ENCODE measurements around the gene MSI2. TPM values are rescaled to one million over a fixed set of nuclear protein-coding genes. Genes with fewer than 3 reads are reported as not detected.

The MSI2 gene
- total RNA-seq, 1 experiment from 2014 or later, result 174 TPM

GRCh38 chr17:57615836-57616757 lies 359.8 kb downstream of the MSI2 start:
- intact Hi-C loops (cut with micrococcal nuclease; ENCODE audit: unreplicated experiment), result no loop called here
- TF ChIP-seq CTCF (IDR thresholded peaks at IDR 0.05; ENCODE audit: insufficient read depth in 1 of 2, low read depth in 1 of 2, low read length in 1 of 2, severe bottlenecking in 1 of 2, unreplicated experiment in 1 of 2), result no peak
- Histone ChIP-seq H3K9me3 (peaks cover 11% of the 10 kb centered on the region; the same call in 1 of the 2 replicates), H3K36me3 (ENCODE audit: control insufficient read depth, insufficient read depth, low read length) (no peaks in the 10 kb centered on the region), H3K4me1 (no peaks in the 10 kb centered on the region), H3K4me3 (ENCODE audit: low read depth, low read length) (no peak overlapping the region), H3K27me3 (replicated peaks; ENCODE audit: control insufficient read depth, insufficient read depth, low read length) (no peaks in the 10 kb centered on the region)
- CTCF ChIA-PET, result no interaction called here
- Mint-ChIP-seq H3K4me1 (ENCODE audit: low read depth, unreplicated experiment) (no peaks in the 10 kb centered on the region), H3K27ac (ENCODE audit: unreplicated experiment) (no peak overlapping the region), H3K4me3 (ENCODE audit: unreplicated experiment) (no peak overlapping the region), H3K27me3 (ENCODE audit: insufficient read depth, unreplicated experiment) (no peaks in the 10 kb centered on the region), H3K9me3 (ENCODE audit: unreplicated experiment) (peaks cover 10% of the 10 kb centered on the region), H3K36me3 (ENCODE audit: insufficient read depth, unreplicated experiment) (peaks cover 71% of the 10 kb centered on the region)
- DNase-seq, result peak in 1 of 2 experiments; percentile 24
- no TSS peak for BruUV-seq (replicated peaks)
- POLR2A ChIA-PET, result no interaction called here

DNA sequence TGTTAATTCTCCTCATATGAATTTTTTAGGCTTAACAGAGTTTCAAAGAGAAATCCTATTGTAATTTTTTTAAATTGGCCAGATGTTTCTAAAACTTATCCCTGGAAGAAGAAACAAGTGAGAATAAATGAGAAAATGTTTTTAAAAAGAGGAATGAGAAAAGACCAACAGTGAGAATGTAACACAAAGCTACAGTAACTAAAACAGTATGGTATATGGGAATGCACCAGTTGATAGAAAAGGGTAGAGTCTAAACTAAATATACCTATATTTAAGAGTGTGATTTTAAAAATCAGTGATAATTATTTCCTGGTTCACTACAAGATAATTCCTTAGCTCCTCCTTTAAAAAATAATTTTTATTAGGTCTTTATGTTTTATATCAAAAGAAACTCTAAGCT lies 360.9 kb downstream of the MSI2 start:
- no peak for TF ChIP-seq CTCF (IDR thresholded peaks at IDR 0.05; ENCODE audit: insufficient read depth in 1 of 2, low read depth in 1 of 2, low read length in 1 of 2, severe bottlenecking in 1 of 2, unreplicated experiment in 1 of 2)
- Mint-ChIP-seq H3K36me3 (ENCODE audit: insufficient read depth, unreplicated experiment) (peaks cover 72% of the 10 kb centered on the region), H3K4me3 (ENCODE audit: unreplicated experiment) (no peak overlapping the region), H3K9me3 (ENCODE audit: unreplicated experiment) (peaks cover 10% of the 10 kb centered on the region), H3K27ac (ENCODE audit: unreplicated experiment) (no peak overlapping the region), H3K27me3 (ENCODE audit: insufficient read depth, unreplicated experiment) (no peaks in the 10 kb centered on the region), H3K4me1 (ENCODE audit: low read depth, unreplicated experiment) (no peaks in the 10 kb centered on the region)
- intact Hi-C loops (cut with micrococcal nuclease; ENCODE audit: unreplicated experiment), result no loop called here
- H3K27me3 ChIP-seq (replicated peaks; ENCODE audit: control insufficient read depth, insufficient read depth, low read length), result no peaks in the 10 kb centered on the region
- H3K4me3 ChIP-seq (ENCODE audit: low read depth, low read length), result no peak overlapping the region
- no TSS peak for BruUV-seq (replicated peaks)
- ChIA-PET POLR2A (no interaction called here), CTCF (no interaction called here)
- H3K36me3 ChIP-seq (ENCODE audit: control insufficient read depth, insufficient read depth, low read length), result no peaks in the 10 kb centered on the region
- DNase-seq, result no peak
- H3K9me3 ChIP-seq, result peaks cover 11% of the 10 kb centered on the region; the same call in 1 of the 2 replicates
- no peaks in the 10 kb centered on the region for H3K4me1 ChIP-seq

GRCh38 chr17:57619061-57619937 lies 363.0 kb downstream of the MSI2 start:
- POLR2A ChIA-PET, result no interaction called here
- Mint-ChIP-seq H3K4me1 (ENCODE audit: low read depth, unreplicated experiment) (no peaks in the 10 kb centered on the region), H3K4me3 (ENCODE audit: unreplicated experiment) (no peak overlapping the region), H3K27ac (ENCODE audit: unreplicated experiment) (no peak overlapping the region), H3K36me3 (ENCODE audit: insufficient read depth, unreplicated experiment) (peaks cover 73% of the 10 kb centered on the region), H3K27me3 (ENCODE audit: insufficient read depth, unreplicated experiment) (no peaks in the 10 kb centered on the region), H3K9me3 (ENCODE audit: unreplicated experiment) (peaks cover 10% of the 10 kb centered on the region)
- Histone ChIP-seq H3K27me3 (replicated peaks; ENCODE audit: control insufficient read depth, insufficient read depth, low read length) (no peaks in the 10 kb centered on the region), H3K9me3 (peaks cover 11% of the 10 kb centered on the region; the same call in 1 of the 2 replicates), H3K36me3 (ENCODE audit: control insufficient read depth, insufficient read depth, low read length) (no peaks in the 10 kb centered on the region), H3K4me1 (no peaks in the 10 kb centered on the region), H3K4me3 (ENCODE audit: low read depth, low read length) (no peak overlapping the region)
- no peak for DNase-seq
- no TSS peak for BruUV-seq (replicated peaks)
- TF ChIP-seq CTCF (IDR thresholded peaks at IDR 0.05; ENCODE audit: insufficient read depth in 1 of 2, low read depth in 1 of 2, low read length in 1 of 2, severe bottlenecking in 1 of 2, unreplicated experiment in 1 of 2), result no peak
- CTCF ChIA-PET, result no interaction called here
- intact Hi-C loops (cut with micrococcal nuclease; ENCODE audit: unreplicated experiment), result no loop called here
